ENCODE results near the gene RETREG2.

RETREG2 gene

GRCh38 chr2:219169930-219170654 is 8.0 kb upstream of the RETREG2 start, which contains the start of gene SLC23A3:
SLC23A3 (minus strand) TSS chr2:219170029; CDS start chr2:219169984, 45 bp downstream.
- no peak for DNase-seq

GRCh38 chr2:219171231-219171651 is 6.8 kb upstream of the RETREG2 start:
- DNase-seq = peak; percentile 4 to 50

- DNase-seq = no peak
Observed at GRCh38 chr2:219172231-219173154, 5.6 kb upstream of the RETREG2 start.

GRCh38 chr2:219173176-219173575 is 4.9 kb upstream of the RETREG2 start:
- DNase-seq = no peak

GRCh38 chr2:219174146-219174545 is 3.9 kb upstream of the RETREG2 start:
- DNase-seq = no peak

- no peak for DNase-seq
Observed at GRCh38 chr2:219174801-219175200, 3.3 kb upstream of the RETREG2 start.

GRCh38 chr2:219175486-219175885 is 2.6 kb upstream of the RETREG2 start:
- no peak for DNase-seq

- peak in 1 of 2 experiments; percentile 43 for DNase-seq
Observed at GRCh38 chr2:219175928-219176817, 1.9 kb upstream of the RETREG2 start.

GRCh38 chr2:219176818-219177551 is 1.1 kb upstream of the RETREG2 start, which contains the start of gene CNPPD1:
CNPPD1 (minus strand) TSS chr2:219176925; CDS start chr2:219176828, 97 bp downstream.
- DNase-seq = peak; percentile 52 to 85

- no peak for DNase-seq
Observed at GRCh38 chr2:219178377-219179175, 501 bp downstream of the RETREG2 start.

- no peak for DNase-seq
Observed at GRCh38 chr2:219179601-219180465, 1.8 kb downstream of the RETREG2 start.

- DNase-seq = no peak
Observed at GRCh38 chr2:219180961-219181360, 2.9 kb downstream of the RETREG2 start.

GRCh38 chr2:219181531-219181930 is 3.5 kb downstream of the RETREG2 start:
- DNase-seq = no peak

GRCh38 chr2:219182331-219183150 is 4.5 kb downstream of the RETREG2 start:
- no peak for DNase-seq

GRCh38 chr2:219183151-219183772 is 5.2 kb downstream of the RETREG2 start:
- no peak for DNase-seq

GRCh38 chr2:219184121-219184520 is 6.0 kb downstream of the RETREG2 start:
- no peak for DNase-seq

- no peak for DNase-seq
Observed at GRCh38 chr2:219186754-219187456, 8.8 kb downstream of the RETREG2 start.

GRCh38 chr2:219197388-219197787 is 19.3 kb downstream of the RETREG2 start:
- no peak for DNase-seq
